Measurements from ENCODE around the gene RSRC1. TPM values are rescaled to one million over a fixed set of nuclear protein-coding genes. Genes with fewer than 3 reads are reported as not detected.

Gene RSRC1
- total RNA-seq, 1 donor from 2014 or later = 80.5 TPM

GRCh38 chr3:158569794-158570193 is 459.9 kb downstream of the RSRC1 start:
- Histone ChIP-seq H3K79me2 (ENCODE audit: low read depth) (no peaks in the 10 kb centered on the region), H4K20me1 (ENCODE audit: low read depth) (no peaks in the 10 kb centered on the region), H3K27me3 (peaks cover 30% of the 10 kb centered on the region), H3K36me3 (no peaks in the 10 kb centered on the region), H3K27ac (no peak overlapping the region), H2AFZ (replicated peaks) (no peak overlapping the region), H3K4me3 (no peak overlapping the region), H3F3A (ENCODE audit: low read depth) (no peaks in the 10 kb centered on the region), H3K4me2 (no peak overlapping the region), H3K9ac (no peak overlapping the region), H3K4me1 (no peaks in the 10 kb centered on the region), H3K9me3 (ENCODE audit: low read depth) (no peaks in the 10 kb centered on the region)
- H3K4me1 Mint-ChIP-seq = peaks cover 19% of the 10 kb centered on the region
- no peak overlapping the region for H3K27ac Mint-ChIP-seq
- H3K9me3 Mint-ChIP-seq = no peaks in the 10 kb centered on the region
- no peak for DNase-seq (ENCODE audit: low spot score)
- no peak overlapping the region for H3K4me3 Mint-ChIP-seq
- TF ChIP-seq CTCF (IDR thresholded peaks at IDR 0.05) = no peak
- TF ChIP-seq EZH2 (IDR thresholded peaks at IDR 0.05) = no peak
- no peak for TF ChIP-seq EZH2phosphoT487 (IDR thresholded peaks at IDR 0.05)
- H3K27me3 Mint-ChIP-seq (ENCODE audit: insufficient read depth, low read depth) = peaks cover 4% of the 10 kb centered on the region
- H3K36me3 Mint-ChIP-seq = no peaks in the 10 kb centered on the region

GRCh38 chr3:158570999-158571702 is 461.3 kb downstream of the RSRC1 start, which contains the start of gene MLF1:
Gene MLF1 (plus strand): TSS chr3:158571194. CDS start chr3:158571301, 107 bp downstream.
- H3K9ac ChIP-seq = no peak within 1 kb of the TSS
- H3K9me3 ChIP-seq (ENCODE audit: low read depth) = no peaks in the 10 kb centered on the region
- DNase-seq (ENCODE audit: low spot score) = peak; percentile 98
- no peaks in the 10 kb centered on the region for H4K20me1 ChIP-seq (ENCODE audit: low read depth)
- H3K36me3 ChIP-seq = no peaks in the 10 kb centered on the region
- no peak for TF ChIP-seq EZH2phosphoT487 (IDR thresholded peaks at IDR 0.05)
- no peak for TF ChIP-seq EZH2 (IDR thresholded peaks at IDR 0.05)
- no peak for TF ChIP-seq CTCF (IDR thresholded peaks at IDR 0.05)
- H3K27ac ChIP-seq = no peak within 1 kb of the TSS
- no peaks in the 10 kb centered on the region for H3K79me2 ChIP-seq (ENCODE audit: low read depth)
- Mint-ChIP-seq H3K4me1 (peaks cover 19% of the 10 kb centered on the region), H3K27ac (peak within 1 kb of the TSS; percentile 97), H3K36me3 (no peaks in the 10 kb centered on the region), H3K9me3 (no peaks in the 10 kb centered on the region), H3K4me3 (peak within 1 kb of the TSS; percentile 94), H3K27me3 (ENCODE audit: insufficient read depth, low read depth) (peaks cover 4% of the 10 kb centered on the region)
- peak within 1 kb of the TSS; percentile 78 for H3K4me2 ChIP-seq
- peak within 1 kb of the TSS; percentile 50 for H3K4me3 ChIP-seq
- H2AFZ ChIP-seq (replicated peaks) = peak within 1 kb of the TSS; percentile 97
- peaks cover 30% of the 10 kb centered on the region for H3K27me3 ChIP-seq
- H3F3A ChIP-seq (ENCODE audit: low read depth) = no peaks in the 10 kb centered on the region
- H3K4me1 ChIP-seq = no peaks in the 10 kb centered on the region

- no peaks in the 10 kb centered on the region for H3K9me3 Mint-ChIP-seq
- H3K27me3 Mint-ChIP-seq (ENCODE audit: insufficient read depth, low read depth) = peaks cover 4% of the 10 kb centered on the region
- Histone ChIP-seq H3K9me3 (ENCODE audit: low read depth) (no peaks in the 10 kb centered on the region), H2AFZ (replicated peaks) (no peak overlapping the region), H3K9ac (no peak overlapping the region), H3F3A (ENCODE audit: low read depth) (no peaks in the 10 kb centered on the region), H3K4me3 (no peak overlapping the region), H3K27me3 (peaks cover 30% of the 10 kb centered on the region), H3K4me1 (no peaks in the 10 kb centered on the region), H4K20me1 (ENCODE audit: low read depth) (no peaks in the 10 kb centered on the region), H3K27ac (no peak overlapping the region), H3K4me2 (no peak overlapping the region), H3K79me2 (ENCODE audit: low read depth) (no peaks in the 10 kb centered on the region), H3K36me3 (no peaks in the 10 kb centered on the region)
- no peak for DNase-seq (ENCODE audit: low spot score)
- no peak overlapping the region for H3K4me3 Mint-ChIP-seq
- no peak overlapping the region for H3K27ac Mint-ChIP-seq
- H3K36me3 Mint-ChIP-seq = no peaks in the 10 kb centered on the region
- TF ChIP-seq EZH2phosphoT487 (IDR thresholded peaks at IDR 0.05) = no peak
- TF ChIP-seq CTCF (IDR thresholded peaks at IDR 0.05) = no peak
- no peak for TF ChIP-seq EZH2 (IDR thresholded peaks at IDR 0.05)
- peaks cover 19% of the 10 kb centered on the region for H3K4me1 Mint-ChIP-seq
Measured at GRCh38 chr3:158571969-158572765, 462.3 kb downstream of the RSRC1 start.

Data from neural progenitor cell (in vitro differentiated cells).